Measurements from ENCODE around the gene MTMR3. TPM values are rescaled to one million over a fixed set of nuclear protein-coding genes. Genes with fewer than 3 reads are reported as not detected.

Gene MTMR3
- total RNA-seq, 1 donor from 2014 or later, result 41.0 TPM

DNA sequence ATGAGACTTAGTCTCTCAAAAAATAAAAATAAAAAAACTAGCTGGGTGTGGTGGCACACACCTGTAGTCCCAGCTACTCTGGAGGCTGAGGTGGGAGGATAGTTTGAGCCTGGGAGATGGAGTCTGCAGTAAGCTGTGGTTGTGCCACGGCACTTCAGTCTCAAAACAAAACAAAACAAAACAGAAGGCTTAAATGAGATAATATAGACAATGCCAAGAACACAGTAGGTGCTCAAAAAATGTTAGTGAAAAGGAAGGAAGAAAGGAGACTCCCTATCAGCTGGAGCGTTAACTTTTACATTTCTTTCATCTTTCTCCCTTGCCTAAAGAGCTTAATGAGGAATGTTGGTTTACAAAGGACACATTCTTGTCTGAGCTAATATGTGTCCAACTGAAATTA lies 40.8 kb upstream of the MTMR3 start:
- no peaks in the 10 kb centered on the region for H3K27me3 Mint-ChIP-seq (ENCODE audit: low read depth, unreplicated experiment)
- peaks cover 8% of the 10 kb centered on the region for H3K79me2 ChIP-seq (ENCODE audit: insufficient read depth, low read length)
- H3K4me3 ChIP-seq (ENCODE audit: insufficient read depth, low read depth, low read length), result no peak overlapping the region
- peak overlapping the region; percentile 75 for H3K27ac ChIP-seq (ENCODE audit: low read depth, low read length)
- H3K9me3 ChIP-seq (ENCODE audit: insufficient read depth, low read depth, low read length), result no peaks in the 10 kb centered on the region
- peaks cover 9% of the 10 kb centered on the region for H3K4me1 Mint-ChIP-seq (ENCODE audit: low read depth, unreplicated experiment)
- no peaks in the 10 kb centered on the region for H3K27me3 ChIP-seq (ENCODE audit: insufficient read depth, low read length)
- DNase-seq (ENCODE audit: low read depth), result no peak
- peaks cover 20% of the 10 kb centered on the region for H3K4me1 ChIP-seq (ENCODE audit: insufficient read depth, low read length)
- H3K9me3 Mint-ChIP-seq (ENCODE audit: unreplicated experiment), result peaks cover 9% of the 10 kb centered on the region
- no peak for FAIRE-seq
- no peaks in the 10 kb centered on the region for H3K36me3 ChIP-seq (ENCODE audit: insufficient read depth, low read length)
- H3K36me3 Mint-ChIP-seq (ENCODE audit: low read depth, unreplicated experiment), result no peaks in the 10 kb centered on the region
- peak overlapping the region; percentile 55 for H3K4me2 ChIP-seq (ENCODE audit: low read length)
- H2AFZ ChIP-seq (ENCODE audit: low read depth, low read length), result no peak overlapping the region
- H4K20me1 ChIP-seq (ENCODE audit: insufficient read depth, low read length), result no peaks in the 10 kb centered on the region
- TF ChIP-seq CTCF (IDR thresholded peaks at IDR 0.05; ENCODE audit: insufficient read depth, low read depth, low read length) (no peak), EZH2 (IDR thresholded peaks at IDR 0.05; ENCODE audit: insufficient read depth, low read length) (no peak)
- H3K27ac Mint-ChIP-seq (ENCODE audit: unreplicated experiment), result peak overlapping the region; percentile 93
- H3K4me3 Mint-ChIP-seq (ENCODE audit: unreplicated experiment), result no peak overlapping the region
- peak overlapping the region; percentile 51 for H3K9ac ChIP-seq (ENCODE audit: low read length)

- Histone ChIP-seq H3K27ac (ENCODE audit: low read depth, low read length) (peak overlapping the region; percentile 75), H3K9ac (ENCODE audit: low read length) (peak overlapping the region; percentile 51), H3K4me1 (ENCODE audit: insufficient read depth, low read length) (peaks cover 15% of the 10 kb centered on the region), H3K9me3 (ENCODE audit: insufficient read depth, low read depth, low read length) (no peaks in the 10 kb centered on the region), H4K20me1 (ENCODE audit: insufficient read depth, low read length) (no peaks in the 10 kb centered on the region), H3K27me3 (ENCODE audit: insufficient read depth, low read length) (no peaks in the 10 kb centered on the region), H3K36me3 (ENCODE audit: insufficient read depth, low read length) (no peaks in the 10 kb centered on the region), H3K4me3 (ENCODE audit: insufficient read depth, low read depth, low read length) (no peak overlapping the region), H3K79me2 (ENCODE audit: insufficient read depth, low read length) (peaks cover 2% of the 10 kb centered on the region), H3K4me2 (ENCODE audit: low read length) (peak overlapping the region; percentile 55), H2AFZ (ENCODE audit: low read depth, low read length) (peak overlapping the region; percentile 0)
- no peaks in the 10 kb centered on the region for H3K27me3 Mint-ChIP-seq (ENCODE audit: low read depth, unreplicated experiment)
- no peak overlapping the region for H3K4me3 Mint-ChIP-seq (ENCODE audit: unreplicated experiment)
- FAIRE-seq, result peak; percentile 90
- peak overlapping the region; percentile 93 for H3K27ac Mint-ChIP-seq (ENCODE audit: unreplicated experiment)
- TF ChIP-seq EZH2 (IDR thresholded peaks at IDR 0.05; ENCODE audit: insufficient read depth, low read length), result no peak
- no peak for TF ChIP-seq CTCF (IDR thresholded peaks at IDR 0.05; ENCODE audit: insufficient read depth, low read depth, low read length)
- H3K4me1 Mint-ChIP-seq (ENCODE audit: low read depth, unreplicated experiment), result peaks cover 5% of the 10 kb centered on the region
- DNase-seq (ENCODE audit: low read depth), result peak; percentile 92
- no peaks in the 10 kb centered on the region for H3K36me3 Mint-ChIP-seq (ENCODE audit: low read depth, unreplicated experiment)
- peaks cover 6% of the 10 kb centered on the region for H3K9me3 Mint-ChIP-seq (ENCODE audit: unreplicated experiment)
These were observed 40.2 kb upstream of the MTMR3 start for GRCh38 chr22:29842740-29843139.

- Histone ChIP-seq H2AFZ (ENCODE audit: low read depth, low read length) (no peak overlapping the region), H3K36me3 (ENCODE audit: insufficient read depth, low read length) (no peaks in the 10 kb centered on the region), H3K9me3 (ENCODE audit: insufficient read depth, low read depth, low read length) (no peaks in the 10 kb centered on the region), H3K27me3 (ENCODE audit: insufficient read depth, low read length) (no peaks in the 10 kb centered on the region), H3K4me1 (ENCODE audit: insufficient read depth, low read length) (peaks cover 15% of the 10 kb centered on the region), H3K27ac (ENCODE audit: low read depth, low read length) (no peak overlapping the region), H3K9ac (ENCODE audit: low read length) (no peak overlapping the region), H3K79me2 (ENCODE audit: insufficient read depth, low read length) (no peaks in the 10 kb centered on the region), H4K20me1 (ENCODE audit: insufficient read depth, low read length) (no peaks in the 10 kb centered on the region), H3K4me2 (ENCODE audit: low read length) (no peak overlapping the region), H3K4me3 (ENCODE audit: insufficient read depth, low read depth, low read length) (no peak overlapping the region)
- DNase-seq (ENCODE audit: low read depth) (no peak), FAIRE-seq (no peak)
- H3K4me1 Mint-ChIP-seq (ENCODE audit: low read depth, unreplicated experiment), result peaks cover 5% of the 10 kb centered on the region
- peaks cover 14% of the 10 kb centered on the region for H3K9me3 Mint-ChIP-seq (ENCODE audit: unreplicated experiment)
- TF ChIP-seq EZH2 (IDR thresholded peaks at IDR 0.05; ENCODE audit: insufficient read depth, low read length) (no peak), CTCF (IDR thresholded peaks at IDR 0.05; ENCODE audit: insufficient read depth, low read depth, low read length) (no peak)
- H3K27ac Mint-ChIP-seq (ENCODE audit: unreplicated experiment), result no peak overlapping the region
- H3K36me3 Mint-ChIP-seq (ENCODE audit: low read depth, unreplicated experiment), result no peaks in the 10 kb centered on the region
- no peaks in the 10 kb centered on the region for H3K27me3 Mint-ChIP-seq (ENCODE audit: low read depth, unreplicated experiment)
- H3K4me3 Mint-ChIP-seq (ENCODE audit: unreplicated experiment), result no peak overlapping the region
These were observed 36.7 kb upstream of the MTMR3 start for GRCh38 chr22:29846290-29846689.
